SHP77 treated with DMSO at 0.1 percent for 48 hours (cell line): ENCODE measurements around the gene TIGD1.

ENCODE experiments used
- DNase-seq: peaks from one replicate; lab custom pipeline; 2025; lab: John Stamatoyannopoulos, UW

TIGD1 gene

GRCh38 chr2:232501794-232502390, 48.5 kb downstream of the TIGD1 start:
- no peak for DNase-seq

GRCh38 chr2:232501331-232501771, 49.0 kb downstream of the TIGD1 start:
- DNase-seq = no peak

- DNase-seq = no peak
These were observed 51.9 kb downstream of the TIGD1 start for GRCh38 chr2:232498452-232498851.
